Neural cell (in vitro differentiated cells): ENCODE measurements around the gene PSMB7. TPM values are rescaled to one million over a fixed set of nuclear protein-coding genes. Genes with fewer than 3 reads are reported as not detected.

Experiments
- H2AFZ ChIP-seq: fragments of 200-600, 300-800 bp; sonication (generic), shearing (Covaris generic); 2 replicates; pipeline ENCODE4 v1.6.0; 2014; ENCODE audit warnings: low read depth, mild to moderate bottlenecking, antibody characterized with exemption, low read length, moderate library complexity
- H3F3A ChIP-seq: fragments of 200-600 bp; shearing (Covaris generic); 2 replicates; pipeline ENCODE4 v1.6.1; 2016; ENCODE audit warnings: mild to moderate bottlenecking, moderate library complexity, mixed read lengths, antibody characterized with exemption, low read length; ENCODE audit not compliant: insufficient read depth, poor library complexity, severe bottlenecking
- H3K27ac ChIP-seq: fragments of 200-600, 300-800 bp; sonication (generic), shearing (Covaris generic); 2 replicates; pipeline ENCODE4 v1.5.1; 2014; ENCODE audit warnings: mild to moderate bottlenecking, low read length, moderate library complexity
- H3K27me3 ChIP-seq: fragments of 300-800, 200-600 bp; sonication (generic), shearing (Covaris generic); 2 replicates; pipeline ENCODE4 v1.6.0; 2014; ENCODE audit warnings: mild to moderate bottlenecking, low read depth, low read length, moderate library complexity; ENCODE audit not compliant: insufficient read depth
- H3K36me3 ChIP-seq: fragments of 300-800, 200-600 bp; sonication (generic), shearing (Covaris generic); 2 replicates; pipeline ENCODE4 v1.5.1; 2014; ENCODE audit warnings: mild to moderate bottlenecking, antibody characterized with exemption, low read length, moderate library complexity; ENCODE audit not compliant: insufficient read depth
- H3K4me2 ChIP-seq: fragments of 300-800, 200-600 bp; sonication (generic), shearing (Covaris generic); 2 replicates; pipeline ENCODE4 v1.6.0; 2014; ENCODE audit warnings: mild to moderate bottlenecking, low read length
- H3K4me3 ChIP-seq: fragments of 300-800, 200-600 bp; sonication (generic), shearing (Covaris generic); 2 replicates; pipeline ENCODE4 v1.5.1; 2014; ENCODE audit warnings: mild to moderate bottlenecking, low read length, moderate library complexity
- H3K79me2 ChIP-seq: fragments of 200-600 bp; shearing (Covaris generic); replicated peaks from 2 replicates; pipeline ENCODE4 v1.6.0; 2014; ENCODE audit warnings: mild to moderate bottlenecking, low read length, moderate library complexity; ENCODE audit not compliant: insufficient read depth
- H3K9ac ChIP-seq: fragments of 300-800, 200-600 bp; sonication (generic), shearing (Covaris generic); 2 replicates; pipeline ENCODE4 v1.6.1; 2016; ENCODE audit warnings: mild to moderate bottlenecking, low read length, mixed read lengths
- H3K9me2 ChIP-seq: fragments of 200-600 bp; shearing (Covaris generic); 2 replicates; pipeline ENCODE4 v1.6.1; 2016; ENCODE audit warnings: mild to moderate bottlenecking, low read length, mixed read lengths; ENCODE audit not compliant: insufficient read depth
- H3K9me3 ChIP-seq: fragments of 200-600, 300-800 bp; sonication (generic), shearing (Covaris generic); 2 replicates; pipeline ENCODE4 v1.6.1; 2016; ENCODE audit warnings: mild to moderate bottlenecking, mixed run types, low read length, moderate library complexity, mixed read lengths
- H4K20me1 ChIP-seq: fragments of 200-600 bp; shearing (Covaris generic); 2 replicates; pipeline ENCODE4 v1.6.1; 2016; ENCODE audit warnings: mild to moderate bottlenecking, mixed run types; ENCODE audit not compliant: insufficient read depth
- EP300 ChIP-seq: fragments of 450-650 bp; conservative IDR thresholded peaks from 2 replicates; pipeline ENCODE4 v1.6.1; 2014; ENCODE audit warnings: antibody characterized with exemption, mild to moderate bottlenecking, moderate library complexity; ENCODE audit not compliant: poor library complexity, severe bottlenecking
- EZH2 ChIP-seq: fragments of 200-600, 300-800 bp; shearing (Covaris generic), sonication (generic); IDR thresholded peaks from 2 replicates; pipeline ENCODE4 v1.6.1; 2014; ENCODE audit warnings: antibody characterized with exemption, low read length, borderline replicate concordance, mild to moderate bottlenecking; ENCODE audit not compliant: insufficient read depth, poor library complexity, severe bottlenecking
- MXI1 ChIP-seq: fragments of 450-650 bp; conservative IDR thresholded peaks from 2 replicates; pipeline ENCODE4 v1.6.1; 2014; ENCODE audit warnings: antibody characterized with exemption, mild to moderate bottlenecking; ENCODE audit not compliant: poor library complexity, severe bottlenecking
- POLR2AphosphoS5 ChIP-seq: IDR thresholded peaks from 2 replicates; pipeline ENCODE4 v1.6.1; 2012
- RAD21 ChIP-seq: fragments of 450-650 bp; conservative IDR thresholded peaks from 2 replicates; pipeline ENCODE4 v1.6.1; 2014; ENCODE audit warnings: antibody characterized with exemption, mild to moderate bottlenecking, moderate library complexity
- SMC3 ChIP-seq: fragments of 450-650 bp; conservative IDR thresholded peaks from 2 replicates; pipeline ENCODE4 v1.6.1; 2014; ENCODE audit warnings: antibody characterized with exemption, mild to moderate bottlenecking, moderate library complexity; ENCODE audit not compliant: poor library complexity
- TAF1 ChIP-seq: IDR thresholded peaks from 2 replicates; pipeline ENCODE4 v1.6.1; 2012; ENCODE audit warnings: low read depth
- polyA plus RNA-seq: library from polyadenylated mRNA; depleted of rRNA; stranded (reverse); fragments of >200 nt; gene quantifications from 2 replicates; pipeline ENCODE4 v1.2.3, GENCODE V29; 2014
- TF ChIP-seq, protein P1 (sequence below): IDR thresholded peaks from 2 replicates; pipeline ENCODE4 v1.6.1; 2012; ENCODE audit warnings: borderline replicate concordance
- TF ChIP-seq, protein P2 (sequence below): fragments of 450-650 bp; IDR thresholded peaks from 2 replicates; pipeline ENCODE4 v1.5.1; 2014; ENCODE audit warnings: antibody characterized with exemption, mild to moderate bottlenecking, moderate library complexity; ENCODE audit not compliant: poor library complexity, severe bottlenecking

PSMB7 gene
- polyA plus RNA-seq, 1 donor from 2014 or later: 363 TPM

DNA sequence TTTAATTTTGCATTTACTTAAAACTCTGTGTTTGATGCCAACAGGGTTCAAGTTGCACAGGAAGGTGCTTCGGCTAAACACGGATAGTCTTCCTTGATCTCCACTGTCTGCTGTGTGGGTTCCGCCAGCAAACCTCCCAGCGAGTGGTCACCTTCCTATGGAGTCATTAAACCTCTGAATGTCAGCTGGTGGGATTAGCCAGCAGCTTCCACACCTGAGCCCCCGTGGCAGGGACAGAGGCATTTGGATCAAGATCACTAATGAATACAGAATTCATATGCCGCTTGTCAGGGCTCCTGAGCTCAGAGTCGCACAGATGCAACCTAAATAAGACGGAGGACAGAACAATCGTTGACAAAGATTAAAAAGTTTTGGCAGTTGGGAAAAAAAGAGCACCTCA is 39.5 kb downstream of the PSMB7 start:
- no peak overlapping the region for H3K4me3 ChIP-seq
- peaks cover 4% of the 10 kb centered on the region for H3K79me2 ChIP-seq
- H3K27ac ChIP-seq: no peak overlapping the region
- TF ChIP-seq EZH2 (no peak), RAD21 (no peak), TAF1 (no peak), POLR2AphosphoS5 (no peak), EP300 (no peak)
- no peaks in the 10 kb centered on the region for H3K9me2 ChIP-seq
- H2AFZ ChIP-seq: no peak overlapping the region
- H3K9ac ChIP-seq: no peak overlapping the region
- no peaks in the 10 kb centered on the region for H3K9me3 ChIP-seq
- no peaks in the 10 kb centered on the region for H3K36me3 ChIP-seq
- no peaks in the 10 kb centered on the region for H4K20me1 ChIP-seq
- no peaks in the 10 kb centered on the region for H3F3A ChIP-seq
- no peak overlapping the region for H3K4me2 ChIP-seq
- no peaks in the 10 kb centered on the region for H3K27me3 ChIP-seq

DNA sequence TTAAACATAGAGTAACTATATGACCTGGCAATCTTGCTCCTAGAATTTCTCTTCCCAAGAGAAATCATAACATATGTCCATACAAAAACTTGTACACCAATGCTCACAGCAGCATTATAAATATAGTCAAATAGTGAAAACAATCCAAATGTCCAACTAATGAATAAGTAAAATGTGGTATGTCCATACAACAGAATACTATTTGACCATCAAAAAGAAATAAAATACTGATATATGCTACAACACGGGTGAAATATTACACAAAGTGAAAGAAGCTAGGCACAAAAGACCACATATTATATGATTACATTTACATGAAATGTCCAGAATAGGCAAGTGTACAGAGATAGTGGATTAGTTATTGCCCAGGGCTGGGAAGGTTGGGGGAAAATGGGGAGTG is 41.4 kb downstream of the PSMB7 start:
- no peaks in the 10 kb centered on the region for H3K36me3 ChIP-seq
- no peak overlapping the region for H3K9ac ChIP-seq
- H3K27me3 ChIP-seq: no peaks in the 10 kb centered on the region
- no peaks in the 10 kb centered on the region for H3K9me3 ChIP-seq
- no peak overlapping the region for H3K27ac ChIP-seq
- TF ChIP-seq TAF1: no peak
- TF ChIP-seq, protein P1, sequence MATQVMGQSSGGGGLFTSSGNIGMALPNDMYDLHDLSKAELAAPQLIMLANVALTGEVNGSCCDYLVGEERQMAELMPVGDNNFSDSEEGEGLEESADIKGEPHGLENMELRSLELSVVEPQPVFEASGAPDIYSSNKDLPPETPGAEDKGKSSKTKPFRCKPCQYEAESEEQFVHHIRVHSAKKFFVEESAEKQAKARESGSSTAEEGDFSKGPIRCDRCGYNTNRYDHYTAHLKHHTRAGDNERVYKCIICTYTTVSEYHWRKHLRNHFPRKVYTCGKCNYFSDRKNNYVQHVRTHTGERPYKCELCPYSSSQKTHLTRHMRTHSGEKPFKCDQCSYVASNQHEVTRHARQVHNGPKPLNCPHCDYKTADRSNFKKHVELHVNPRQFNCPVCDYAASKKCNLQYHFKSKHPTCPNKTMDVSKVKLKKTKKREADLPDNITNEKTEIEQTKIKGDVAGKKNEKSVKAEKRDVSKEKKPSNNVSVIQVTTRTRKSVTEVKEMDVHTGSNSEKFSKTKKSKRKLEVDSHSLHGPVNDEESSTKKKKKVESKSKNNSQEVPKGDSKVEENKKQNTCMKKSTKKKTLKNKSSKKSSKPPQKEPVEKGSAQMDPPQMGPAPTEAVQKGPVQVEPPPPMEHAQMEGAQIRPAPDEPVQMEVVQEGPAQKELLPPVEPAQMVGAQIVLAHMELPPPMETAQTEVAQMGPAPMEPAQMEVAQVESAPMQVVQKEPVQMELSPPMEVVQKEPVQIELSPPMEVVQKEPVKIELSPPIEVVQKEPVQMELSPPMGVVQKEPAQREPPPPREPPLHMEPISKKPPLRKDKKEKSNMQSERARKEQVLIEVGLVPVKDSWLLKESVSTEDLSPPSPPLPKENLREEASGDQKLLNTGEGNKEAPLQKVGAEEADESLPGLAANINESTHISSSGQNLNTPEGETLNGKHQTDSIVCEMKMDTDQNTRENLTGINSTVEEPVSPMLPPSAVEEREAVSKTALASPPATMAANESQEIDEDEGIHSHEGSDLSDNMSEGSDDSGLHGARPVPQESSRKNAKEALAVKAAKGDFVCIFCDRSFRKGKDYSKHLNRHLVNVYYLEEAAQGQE: no peak
- TF ChIP-seq, protein P2, sequence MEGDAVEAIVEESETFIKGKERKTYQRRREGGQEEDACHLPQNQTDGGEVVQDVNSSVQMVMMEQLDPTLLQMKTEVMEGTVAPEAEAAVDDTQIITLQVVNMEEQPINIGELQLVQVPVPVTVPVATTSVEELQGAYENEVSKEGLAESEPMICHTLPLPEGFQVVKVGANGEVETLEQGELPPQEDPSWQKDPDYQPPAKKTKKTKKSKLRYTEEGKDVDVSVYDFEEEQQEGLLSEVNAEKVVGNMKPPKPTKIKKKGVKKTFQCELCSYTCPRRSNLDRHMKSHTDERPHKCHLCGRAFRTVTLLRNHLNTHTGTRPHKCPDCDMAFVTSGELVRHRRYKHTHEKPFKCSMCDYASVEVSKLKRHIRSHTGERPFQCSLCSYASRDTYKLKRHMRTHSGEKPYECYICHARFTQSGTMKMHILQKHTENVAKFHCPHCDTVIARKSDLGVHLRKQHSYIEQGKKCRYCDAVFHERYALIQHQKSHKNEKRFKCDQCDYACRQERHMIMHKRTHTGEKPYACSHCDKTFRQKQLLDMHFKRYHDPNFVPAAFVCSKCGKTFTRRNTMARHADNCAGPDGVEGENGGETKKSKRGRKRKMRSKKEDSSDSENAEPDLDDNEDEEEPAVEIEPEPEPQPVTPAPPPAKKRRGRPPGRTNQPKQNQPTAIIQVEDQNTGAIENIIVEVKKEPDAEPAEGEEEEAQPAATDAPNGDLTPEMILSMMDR: no peak
- TF ChIP-seq RAD21: no peak
- no peak for TF ChIP-seq MXI1
- TF ChIP-seq POLR2AphosphoS5: no peak
- no peak for TF ChIP-seq EP300
- TF ChIP-seq SMC3: no peak
- TF ChIP-seq EZH2: no peak
- peaks cover 4% of the 10 kb centered on the region for H3K79me2 ChIP-seq
- H3K4me3 ChIP-seq: no peak overlapping the region
- no peaks in the 10 kb centered on the region for H4K20me1 ChIP-seq
- no peak overlapping the region for H2AFZ ChIP-seq
- H3K9me2 ChIP-seq: no peaks in the 10 kb centered on the region
- H3F3A ChIP-seq: no peaks in the 10 kb centered on the region
- no peak overlapping the region for H3K4me2 ChIP-seq
